Neural progenitor cell (in vitro differentiated cells): Measurements from ENCODE around the gene SNX20. TPM values are rescaled to one million over a fixed set of nuclear protein-coding genes. Genes with fewer than 3 reads are reported as not detected.

Experiments used
- DNase-seq: peaks from one replicate; pipeline ENCODE4 v3.0.0-alpha.2; 2016; ENCODE audit warnings: low spot score
- H2AFZ ChIP-seq: fragments of 200-600 bp; sonication (generic); replicated peaks from 2 replicates; pipeline ENCODE4 v1.6.1; 2016; ENCODE audit warnings: antibody characterized with exemption
- H3F3A ChIP-seq: fragments of 200-600 bp; sonication (generic); 2 replicates; pipeline ENCODE4 v1.6.1; 2016; ENCODE audit warnings: antibody characterized with exemption, low read depth
- H3K27ac ChIP-seq: fragments of 200-600 bp; sonication (generic); 2 replicates; pipeline ENCODE4 v1.5.1; 2016; ENCODE audit warnings: mild to moderate bottlenecking
- H3K27me3 ChIP-seq: fragments of 200-600 bp; sonication (generic); 2 replicates; pipeline ENCODE4 v1.6.1; 2016; ENCODE audit warnings: mild to moderate bottlenecking, moderate library complexity
- H3K36me3 ChIP-seq: fragments of 200-600 bp; sonication (generic); 2 replicates; pipeline ENCODE4 v1.5.1; 2016
- H3K4me1 ChIP-seq: fragments of 200-600 bp; sonication (generic); 2 replicates; pipeline ENCODE4 v1.6.1; 2016; ENCODE audit warnings: mixed run types
- H3K4me2 ChIP-seq: fragments of 200-600 bp; sonication (generic); 2 replicates; pipeline ENCODE4 v1.6.1; 2016
- H3K4me3 ChIP-seq: fragments of 200-600 bp; sonication (generic); 2 replicates; pipeline ENCODE4 v1.5.1; 2016
- H3K79me2 ChIP-seq: fragments of 200-600 bp; sonication (generic); 2 replicates; pipeline ENCODE4 v1.6.1; 2016; ENCODE audit warnings: low read depth
- H3K9ac ChIP-seq: fragments of 200-600 bp; sonication (generic); 2 replicates; pipeline ENCODE4 v1.6.1; 2016
- H3K9me3 ChIP-seq: fragments of 200-600 bp; sonication (generic); 2 replicates; pipeline ENCODE4 v1.5.1; 2016; ENCODE audit warnings: low read depth
- H4K20me1 ChIP-seq: fragments of 200-600 bp; sonication (generic); 2 replicates; pipeline ENCODE4 v1.6.1; 2016; ENCODE audit warnings: low read depth
- H3K27ac Mint-ChIP-seq: 3 replicates; pipeline ENCODE4 v1.8.0; 2021; ENCODE audit warnings: mixed read lengths
- H3K27me3 Mint-ChIP-seq: 2 replicates; pipeline ENCODE4 v1.8.0; 2022; ENCODE audit warnings: low read depth, mild to moderate bottlenecking, inconsistent platforms, moderate library complexity, mixed read lengths; ENCODE audit not compliant: insufficient read depth
- H3K36me3 Mint-ChIP-seq: 3 replicates; pipeline ENCODE4 v1.8.0; 2021; ENCODE audit warnings: mixed read lengths
- H3K4me1 Mint-ChIP-seq: 3 replicates; pipeline ENCODE4 v1.8.0; 2021; ENCODE audit warnings: mixed read lengths
- H3K4me3 Mint-ChIP-seq: 3 replicates; pipeline ENCODE4 v1.8.0; 2021; ENCODE audit warnings: mild to moderate bottlenecking, moderate library complexity, mixed read lengths
- H3K9me3 Mint-ChIP-seq: 3 replicates; pipeline ENCODE4 v1.8.0; 2020; ENCODE audit warnings: mixed read lengths
- CTCF ChIP-seq: fragments of 200-600 bp; sonication (generic); IDR thresholded peaks from 2 replicates; pipeline ENCODE4 v1.5.1; 2017; ENCODE audit warnings: antibody characterized with exemption, mild to moderate bottlenecking
- EZH2 ChIP-seq: fragments of 200-600 bp; sonication (generic); IDR thresholded peaks from 2 replicates; pipeline ENCODE4 v1.6.1; 2017; ENCODE audit warnings: antibody characterized with exemption, mild to moderate bottlenecking, moderate library complexity
- EZH2phosphoT487 ChIP-seq: fragments of 200-600 bp; sonication (generic); IDR thresholded peaks from 2 replicates; pipeline ENCODE4 v1.6.1; 2017; ENCODE audit warnings: antibody characterized with exemption
- total RNA-seq: library from RNA; depleted of rRNA; stranded (reverse); fragments of >200 nt; gene quantifications from 2 replicates; pipeline ENCODE4 v1.2.3, GENCODE V29; 2015; ENCODE audit warnings: low replicate concordance

SNX20 gene
- total RNA-seq, 1 donor from 2014 or later: not detected

GRCh38 chr16:50655558-50656055, 25.5 kb downstream of the SNX20 start:
- Histone ChIP-seq H3K27me3 (no peaks in the 10 kb centered on the region), H4K20me1 (no peaks in the 10 kb centered on the region), H3K9me3 (no peaks in the 10 kb centered on the region), H3K4me2 (no peak overlapping the region), H3K4me1 (no peaks in the 10 kb centered on the region), H3K9ac (no peak overlapping the region), H2AFZ (no peak overlapping the region), H3K36me3 (no peaks in the 10 kb centered on the region), H3K27ac (no peak overlapping the region), H3F3A (no peaks in the 10 kb centered on the region), H3K4me3 (no peak overlapping the region), H3K79me2 (no peaks in the 10 kb centered on the region)
- DNase-seq: no peak
- Mint-ChIP-seq H3K9me3 (no peaks in the 10 kb centered on the region), H3K27me3 (peaks cover 8% of the 10 kb centered on the region), H3K36me3 (peaks cover 5% of the 10 kb centered on the region), H3K4me1 (peaks cover 41% of the 10 kb centered on the region), H3K27ac (no peak overlapping the region), H3K4me3 (no peak overlapping the region)
- TF ChIP-seq EZH2 (no peak), EZH2phosphoT487 (no peak), CTCF (no peak)

GRCh38 chr16:50653633-50654519, 27.2 kb downstream of the SNX20 start:
- H3F3A ChIP-seq: no peaks in the 10 kb centered on the region
- Mint-ChIP-seq H3K27ac (peak overlapping the region; percentile 73), H3K36me3 (peaks cover 9% of the 10 kb centered on the region), H3K27me3 (peaks cover 5% of the 10 kb centered on the region), H3K9me3 (no peaks in the 10 kb centered on the region), H3K4me3 (peak overlapping the region; percentile 9), H3K4me1 (peaks cover 46% of the 10 kb centered on the region)
- no peaks in the 10 kb centered on the region for H4K20me1 ChIP-seq
- no peak overlapping the region for H3K4me3 ChIP-seq
- no peak overlapping the region for H3K27ac ChIP-seq
- no peaks in the 10 kb centered on the region for H3K4me1 ChIP-seq
- peak; percentile 23 for DNase-seq
- H3K9me3 ChIP-seq: no peaks in the 10 kb centered on the region
- H3K4me2 ChIP-seq: no peak overlapping the region
- H3K79me2 ChIP-seq: no peaks in the 10 kb centered on the region
- no peak overlapping the region for H2AFZ ChIP-seq
- TF ChIP-seq EZH2 (no peak), EZH2phosphoT487 (no peak), CTCF (no peak)
- no peak overlapping the region for H3K9ac ChIP-seq
- H3K36me3 ChIP-seq: no peaks in the 10 kb centered on the region
- no peaks in the 10 kb centered on the region for H3K27me3 ChIP-seq

- TF ChIP-seq CTCF (no peak), EZH2 (no peak), EZH2phosphoT487 (no peak)
- no peak overlapping the region for H3K27ac ChIP-seq
- no peaks in the 10 kb centered on the region for H3F3A ChIP-seq
- Mint-ChIP-seq H3K4me3 (no peak overlapping the region), H3K36me3 (peaks cover 17% of the 10 kb centered on the region), H3K27ac (peak overlapping the region; percentile 69), H3K27me3 (peaks cover 5% of the 10 kb centered on the region), H3K9me3 (no peaks in the 10 kb centered on the region), H3K4me1 (peaks cover 44% of the 10 kb centered on the region)
- H3K9me3 ChIP-seq: no peaks in the 10 kb centered on the region
- no peaks in the 10 kb centered on the region for H3K79me2 ChIP-seq
- H4K20me1 ChIP-seq: no peaks in the 10 kb centered on the region
- H3K4me2 ChIP-seq: no peak overlapping the region
- no peak overlapping the region for H3K9ac ChIP-seq
- no peaks in the 10 kb centered on the region for H3K36me3 ChIP-seq
- H3K4me3 ChIP-seq: no peak overlapping the region
- DNase-seq: no peak
- H3K27me3 ChIP-seq: no peaks in the 10 kb centered on the region
- H3K4me1 ChIP-seq: no peaks in the 10 kb centered on the region
- H2AFZ ChIP-seq: no peak overlapping the region
Measured at GRCh38 chr16:50652836-50653425, 28.2 kb downstream of the SNX20 start.
